ENCODE measurements around the gene ATXN10. TPM values are rescaled to one million over a fixed set of nuclear protein-coding genes. Genes with fewer than 3 reads are reported as not detected.
"Not testable (repeated sequence)": the region's sequence is repeated elsewhere in the genome, so short reads cannot be mapped to it uniquely, and the experiment has no call there.

Gene ATXN10
- total RNA-seq: 100 to 1,000 TPM in 8 of 9 donors, 10 to 100 TPM in 1; 91.0 to 192 (median 155) TPM
- polyA plus RNA-seq: 100 to 1,000 TPM in 1 of 2 donors, 10 to 100 TPM in 1; 55.0 to 111 TPM
- long read RNA-seq, donor 1, transcript ATXN10-201 (12 exons, 3,329 nt): major isoform, 152 of 164 reads
- long read RNA-seq, donor 1, partial matches to known transcripts: 7 of 164 reads
- long read RNA-seq, donor 1, other reads (novel, unspliced or antisense): 4 of 164 reads
- long read RNA-seq, donor 2, transcript ATXN10-201 (12 exons, 3,329 nt): major isoform, 707 of 753 reads
- long read RNA-seq, donor 2, partial matches to known transcripts: 18 of 753 reads
- long read RNA-seq, donor 2, other reads (novel, unspliced or antisense): 25 of 753 reads
- long read RNA-seq, donor 3, transcript ATXN10-201 (12 exons, 3,329 nt): major isoform, 185 of 206 reads
- long read RNA-seq, donor 3, partial matches to known transcripts: 3 of 206 reads
- long read RNA-seq, donor 3, other reads (novel, unspliced or antisense): 17 of 206 reads

DNA sequence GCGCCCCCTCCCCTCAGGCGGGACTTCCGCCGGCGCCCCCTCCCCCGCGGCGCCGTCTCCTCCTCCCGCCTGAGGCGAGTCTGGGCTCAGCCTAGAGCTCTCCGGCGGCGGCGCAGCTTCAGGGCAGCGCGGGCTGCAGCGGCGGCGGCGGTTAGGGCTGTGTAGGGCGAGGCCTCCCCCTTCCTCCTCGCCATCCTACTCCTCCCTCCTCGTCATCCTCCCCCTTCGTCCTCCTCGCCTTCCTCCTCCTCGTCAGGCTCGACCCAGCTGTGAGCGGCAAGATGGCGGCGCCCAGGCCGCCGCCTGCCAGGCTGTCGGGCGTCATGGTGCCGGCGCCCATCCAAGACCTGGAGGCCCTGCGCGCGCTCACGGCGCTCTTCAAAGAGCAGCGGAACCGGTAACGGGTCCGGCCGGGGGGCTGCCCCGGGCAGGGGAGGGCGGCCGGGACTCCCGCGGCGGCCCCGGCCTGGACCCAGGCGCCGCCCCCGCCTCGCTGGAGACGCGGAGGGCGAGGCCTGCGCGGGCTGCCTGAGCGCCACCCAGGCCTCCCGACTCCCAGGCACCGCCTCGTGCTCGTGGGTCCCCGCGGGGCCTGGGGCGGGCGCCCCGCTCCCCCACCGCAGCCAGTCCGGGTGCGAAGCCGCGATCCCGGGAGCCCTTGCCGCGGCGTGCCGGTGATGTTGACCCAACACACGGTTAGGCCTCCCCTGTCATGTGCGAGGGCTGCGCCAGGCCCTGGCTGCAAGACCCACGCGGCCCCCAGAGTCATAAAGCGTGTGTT is at the start of gene ATXN10:
TSS of gene ATXN10 (plus strand) at position 52 of the 781 bp plus-strand sequence. CDS start at position 282, 230 bp downstream.
- H3K4me1 ChIP-seq: peaks cover 0 to 37% (median 26%) of the 10 kb centered on the region in 12 donors
- peak; percentile 67 to 83 (median 76) for DNase-seq
- peak within 1 kb of the TSS; percentile 18 to 92 (median 87) for H3K27ac ChIP-seq
- ATAC-seq: peak; percentile 79 to 93 (median 92)
- peak within 1 kb of the TSS; percentile 72 to 95 (median 86) for H3K4me3 ChIP-seq
- intact Hi-C loops (cut with DNase I): no loop called here
- TF ChIP-seq, protein P1, sequence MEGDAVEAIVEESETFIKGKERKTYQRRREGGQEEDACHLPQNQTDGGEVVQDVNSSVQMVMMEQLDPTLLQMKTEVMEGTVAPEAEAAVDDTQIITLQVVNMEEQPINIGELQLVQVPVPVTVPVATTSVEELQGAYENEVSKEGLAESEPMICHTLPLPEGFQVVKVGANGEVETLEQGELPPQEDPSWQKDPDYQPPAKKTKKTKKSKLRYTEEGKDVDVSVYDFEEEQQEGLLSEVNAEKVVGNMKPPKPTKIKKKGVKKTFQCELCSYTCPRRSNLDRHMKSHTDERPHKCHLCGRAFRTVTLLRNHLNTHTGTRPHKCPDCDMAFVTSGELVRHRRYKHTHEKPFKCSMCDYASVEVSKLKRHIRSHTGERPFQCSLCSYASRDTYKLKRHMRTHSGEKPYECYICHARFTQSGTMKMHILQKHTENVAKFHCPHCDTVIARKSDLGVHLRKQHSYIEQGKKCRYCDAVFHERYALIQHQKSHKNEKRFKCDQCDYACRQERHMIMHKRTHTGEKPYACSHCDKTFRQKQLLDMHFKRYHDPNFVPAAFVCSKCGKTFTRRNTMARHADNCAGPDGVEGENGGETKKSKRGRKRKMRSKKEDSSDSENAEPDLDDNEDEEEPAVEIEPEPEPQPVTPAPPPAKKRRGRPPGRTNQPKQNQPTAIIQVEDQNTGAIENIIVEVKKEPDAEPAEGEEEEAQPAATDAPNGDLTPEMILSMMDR (IDR thresholded peaks at IDR 0.05): no peak
- TF ChIP-seq POLR2A (IDR thresholded peaks at IDR 0.05): peak in 1 of 2 donors; percentile 52
- H3K9me3 ChIP-seq: no peaks in the 10 kb centered on the region
- H3K36me3 ChIP-seq: peaks cover 0 to 9% (median 3%) of the 10 kb centered on the region in 9 donors
- H3K27me3 ChIP-seq: no peaks in the 10 kb centered on the region
- 0 to 1% (median 0%) methylated on average over 12 to 89 of the region's 89 CpGs for WGBS, 4 donors

- TF ChIP-seq POLR2A (IDR thresholded peaks at IDR 0.05): no peak
- TF ChIP-seq, protein P1 (IDR thresholded peaks at IDR 0.05): no peak
- Histone ChIP-seq H3K4me3 (no peak overlapping the region), H3K27ac (no peak overlapping the region), H3K27me3 (peaks cover 0 to 25% (median 0%) of the 10 kb centered on the region in 9 donors), H3K4me1 (no peaks in the 10 kb centered on the region), H3K36me3 (no peaks in the 10 kb centered on the region), H3K9me3 (peaks cover 0 to 9% (median 0%) of the 10 kb centered on the region in 12 donors)
- DNase-seq: no peak
- intact Hi-C loops (cut with DNase I): no loop called here
- 77 to 86% (median 82%) methylated on average over 7 to 11 of the region's 11 CpGs for WGBS, 4 donors
- no peak for ATAC-seq
Observed at GRCh38 chr22:45621836-45622600, 49.6 kb upstream of the ATXN10 start.

- H3K36me3 ChIP-seq; DNase-seq; H3K9me3 ChIP-seq; ATAC-seq; H3K27ac ChIP-seq; H3K4me3 ChIP-seq; H3K4me1 ChIP-seq; intact Hi-C loops (cut with DNase I): not testable (repeated sequence)
- peaks cover 0 to 39% (median 0%) of the 10 kb centered on the region in 9 donors for H3K27me3 ChIP-seq
- WGBS, 4 donors: 76 to 91% (median 85%) methylated on average over 3 of the region's 3 CpGs
Observed at GRCh38 chr22:45623464-45624145, 48.0 kb upstream of the ATXN10 start.

- Histone ChIP-seq H3K36me3 (no peaks in the 10 kb centered on the region), H3K9me3 (no peaks in the 10 kb centered on the region), H3K27ac (no peak overlapping the region), H3K4me3 (no peak overlapping the region), H3K4me1 (peaks cover 0 to 4% (median 0%) of the 10 kb centered on the region in 12 donors), H3K27me3 (peaks cover 0 to 56% (median 3%) of the 10 kb centered on the region in 9 donors)
- intact Hi-C loops (cut with DNase I): no loop called here
- no peak for TF ChIP-seq POLR2A (IDR thresholded peaks at IDR 0.05)
- TF ChIP-seq, protein P1 (IDR thresholded peaks at IDR 0.05): no peak
- DNase-seq: no peak
- 74 to 84% (median 76%) methylated on average over 21 to 22 of the region's 22 CpGs for WGBS, 4 donors
- no peak for ATAC-seq
Observed at GRCh38 chr22:45626198-45626651, 45.4 kb upstream of the ATXN10 start.
